A549 treated with CORT108297 at 1 μM for 4 hours (cell line): ENCODE measurements around the gene MST1. TPM values are rescaled to one million over a fixed set of nuclear protein-coding genes. Genes with fewer than 3 reads are reported as not detected.

Source experiments
- total RNA-seq: library from RNA; stranded (reverse); fragments of 200-300 nt; extraction: Qiagen RNA extraction; gene quantifications from 5 replicates; pipeline ENCODE4 v1.2.3, GENCODE V29; 2022

MST1 gene
- total RNA-seq: 1.4 to 2.9 TPM (median 1.8 TPM) in 5 replicates

DNA sequence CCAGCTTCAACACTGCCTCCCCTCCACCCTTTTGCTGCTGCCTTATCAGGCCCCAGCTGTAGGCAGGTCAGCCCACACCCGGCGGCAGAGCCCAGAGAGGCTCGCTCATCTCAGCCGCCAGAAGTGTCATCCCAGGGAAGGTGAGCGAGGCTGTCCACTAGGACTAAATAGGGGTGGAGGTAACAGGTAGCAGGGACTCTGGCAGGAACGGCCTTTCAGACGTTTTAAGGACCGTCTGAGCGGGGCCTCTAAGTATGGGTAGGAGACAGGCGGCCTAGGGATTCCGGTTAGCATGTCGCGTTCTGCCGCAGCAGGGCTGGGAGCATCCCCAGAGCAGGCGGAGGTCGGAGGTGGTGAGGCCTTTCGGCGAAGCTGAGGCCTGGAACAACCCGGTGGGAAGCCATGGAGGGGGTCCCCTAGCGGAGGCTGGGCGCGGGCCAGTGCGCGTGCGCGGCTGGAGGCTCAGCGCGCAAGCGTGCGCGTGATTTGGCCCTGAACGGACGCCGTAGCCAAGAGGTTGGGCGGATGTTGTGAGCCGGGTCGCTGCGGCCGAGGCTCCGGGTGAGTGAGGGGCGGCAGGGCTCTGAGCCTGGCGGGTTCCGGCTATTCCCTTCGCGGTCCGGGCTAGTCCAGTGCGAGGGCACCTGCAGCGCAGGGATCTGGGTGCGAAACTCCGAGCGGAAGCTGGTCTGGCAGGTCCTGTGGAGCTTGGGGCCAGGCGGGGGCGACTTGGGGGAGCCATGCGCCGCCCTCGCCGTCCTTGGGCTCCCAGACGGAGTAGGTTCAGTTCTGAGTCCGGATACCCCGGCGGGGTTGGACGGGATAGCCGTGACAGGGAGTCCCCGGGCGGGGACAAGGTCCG, at the start of gene MST1, which contains the start of gene RNF123:
Gene MST1, minus strand, starts transcription at position 429 of the 862 bp plus-strand sequence. CDS start 783 bp downstream, outside the sequence.
Gene RNF123, plus strand, starts transcription at position 512 of the 862 bp plus-strand sequence. CDS start 1,609 bp downstream, outside the sequence.

DNA sequence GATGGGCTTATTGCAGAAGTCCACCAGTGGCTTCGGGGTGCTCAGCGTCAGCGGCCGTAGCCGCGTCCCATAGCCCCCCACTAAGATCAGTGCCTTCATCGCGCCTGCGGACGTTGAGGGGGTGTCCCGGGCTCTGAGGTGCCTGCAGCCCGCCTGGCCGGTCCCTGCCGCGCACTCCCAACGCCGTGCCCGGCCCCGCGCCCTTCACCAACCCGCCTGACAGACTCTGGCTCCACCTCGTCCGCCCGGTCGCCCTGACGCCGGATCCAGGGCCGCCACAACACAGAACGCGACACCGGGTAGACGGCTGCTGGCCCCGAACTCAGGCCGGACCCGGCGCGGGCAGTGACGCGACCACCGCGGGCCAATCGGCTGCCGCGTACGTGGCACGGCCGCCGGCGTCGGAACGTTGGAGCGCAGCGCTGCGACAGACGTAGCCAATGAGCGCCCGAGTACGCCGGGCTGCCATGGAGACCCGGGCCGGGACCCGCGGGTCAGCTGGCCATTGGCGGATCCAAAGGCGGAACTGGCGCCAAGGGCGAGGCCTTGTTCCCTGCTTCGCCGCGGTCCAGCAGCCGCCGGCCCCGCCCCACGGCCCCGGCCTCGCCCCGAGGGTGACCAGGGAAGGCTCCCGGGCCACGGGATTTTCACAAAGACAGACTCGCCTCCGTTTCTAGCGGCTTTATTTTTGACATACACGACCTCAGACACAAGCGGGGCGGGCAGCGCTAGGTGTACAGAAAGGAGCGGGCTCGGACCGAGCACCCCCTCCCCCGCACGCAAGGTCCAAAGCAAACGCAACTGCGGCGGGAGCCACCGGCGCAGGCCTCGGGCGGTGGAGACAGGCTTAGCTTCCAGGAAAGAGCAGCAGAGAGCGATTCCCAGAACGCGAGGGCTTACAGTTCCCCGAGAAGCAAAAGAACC, 34.6 kb upstream of the MST1 start, which contains the start of gene GMPPB:
Gene GMPPB, minus strand, starts transcription at position 324 of the 924 bp plus-strand sequence. Its CDS starts 225 bp downstream, at position 99.

DNA sequence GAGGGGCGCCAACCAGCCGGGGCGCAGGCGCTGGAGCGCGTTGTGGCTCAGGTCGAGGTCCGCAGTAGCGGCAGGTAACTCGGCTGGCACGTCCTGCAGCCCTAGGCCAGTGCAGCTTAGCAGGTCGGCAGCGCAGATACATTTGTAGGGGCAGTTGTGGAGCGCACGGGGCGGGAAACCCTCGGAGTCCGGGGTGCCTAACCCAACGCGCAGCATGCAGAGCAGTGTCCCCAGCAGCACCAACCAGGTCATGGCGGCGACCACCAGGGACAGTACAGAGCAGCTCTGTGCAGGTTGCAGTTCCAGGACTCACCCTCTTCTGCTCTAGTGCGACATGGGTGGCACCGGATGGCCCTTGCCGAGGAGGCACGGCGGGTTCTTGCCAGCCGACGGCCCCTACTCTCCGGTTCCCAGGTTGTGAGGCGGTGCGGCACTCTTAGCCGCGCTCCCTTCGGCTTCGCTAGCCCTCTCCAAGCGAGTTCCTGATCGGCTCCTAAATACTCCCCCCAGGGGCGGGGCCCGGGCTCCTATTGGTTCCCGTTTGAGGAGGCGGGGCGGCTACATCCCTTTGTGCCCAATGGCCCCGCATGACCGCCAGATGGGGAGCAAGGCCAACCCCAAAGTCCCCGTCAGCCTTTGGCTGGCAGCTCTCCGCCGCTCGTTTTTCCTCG, 30.1 kb upstream of the MST1 start, which contains the start of gene AMIGO3:
Gene AMIGO3, minus strand, starts transcription at position 471 of the 671 bp plus-strand sequence. Its CDS starts 219 bp downstream, at position 252.

DNA sequence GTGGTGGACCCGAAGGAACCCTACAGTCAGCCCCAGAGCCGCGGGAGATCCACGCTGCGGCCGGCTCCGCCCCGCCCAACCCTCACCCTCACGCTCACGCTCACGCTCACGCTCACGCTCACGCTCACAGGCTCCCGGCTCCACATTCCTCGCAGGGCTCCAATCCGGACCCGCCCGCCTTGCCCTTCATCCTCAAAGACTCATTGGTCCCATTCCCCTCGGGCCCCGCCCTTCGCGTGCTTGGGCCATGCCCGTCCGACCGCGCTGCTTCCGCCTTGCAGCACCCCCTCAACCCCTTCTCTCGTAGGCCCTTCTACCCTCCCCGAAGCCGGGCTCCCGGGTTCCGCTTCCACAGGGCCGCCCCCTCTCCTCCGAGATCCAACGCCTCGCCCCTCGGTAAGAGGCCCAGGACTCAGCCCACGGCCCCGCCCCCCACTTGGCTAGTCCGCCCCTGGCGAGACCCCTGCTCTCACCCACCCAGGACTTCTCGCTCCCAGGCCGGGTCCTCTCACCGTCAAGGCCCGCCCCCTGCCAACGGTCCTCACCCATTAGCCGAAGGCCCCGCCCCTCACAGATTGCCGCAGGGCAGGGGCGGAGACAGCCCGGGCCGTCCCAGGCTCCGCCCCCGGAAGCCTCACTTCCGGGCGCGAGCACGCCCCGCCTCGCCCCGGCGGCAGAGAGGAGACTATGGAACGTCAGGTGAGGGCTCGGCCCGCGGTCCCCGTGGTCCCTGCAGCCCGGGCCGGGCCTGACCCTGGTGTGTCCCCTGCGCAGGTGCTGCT, 15.4 kb downstream of the MST1 start, which contains the start of gene APEH:
Gene APEH, plus strand, starts transcription at position 637 of the 782 bp plus-strand sequence. Its CDS starts 51 bp downstream, at position 688.

Other genes starting within 250 kb of the MST1 start
- 43.6 to 60.6 TPM (median 52.5 TPM) in 5 replicates for gene DAG1, start 219.2 kb downstream of the MST1 start, total RNA-seq
- gene BSN, start 135.0 kb downstream of the MST1 start, total RNA-seq: 0.08 to 0.16 TPM (median 0.13 TPM) in 5 replicates
- gene APEH, start 15.1 kb downstream of the MST1 start, total RNA-seq: 57.8 to 70.4 TPM (median 66.0 TPM) in 5 replicates
- gene RNF123, start 83 bp upstream of the MST1 start, total RNA-seq: 10.2 to 17.6 TPM (median 17.0 TPM) in 5 replicates
- 0.23 to 1.3 TPM (median 0.41 TPM) in 5 replicates for gene AMIGO3, start 30.2 kb upstream of the MST1 start, total RNA-seq
- 14.9 to 22.0 TPM (median 20.4 TPM) in 5 replicates for gene GMPPB, start 34.5 kb upstream of the MST1 start, total RNA-seq
- 20.9 to 22.7 TPM (median 21.0 TPM) in 5 replicates for gene IP6K1, start 97.1 kb upstream of the MST1 start, total RNA-seq
- gene CDHR4, start 110.4 kb upstream of the MST1 start, total RNA-seq: 0.12 to 0.65 TPM (median 0.43 TPM) in 5 replicates
- gene INKA1, start 113.8 kb upstream of the MST1 start, total RNA-seq: 1.6 to 2.3 TPM (median 2.1 TPM) in 5 replicates
- gene UBA7, start 124.5 kb upstream of the MST1 start, total RNA-seq: 0.38 to 0.74 TPM (median 0.64 TPM) in 5 replicates
- 11.9 to 16.2 TPM (median 15.3 TPM) in 5 replicates for gene TRAIP, start 167.1 kb upstream of the MST1 start, total RNA-seq
- gene CAMKV, start 180.4 kb upstream of the MST1 start, total RNA-seq: 0.17 to 0.40 TPM (median 0.37 TPM) in 5 replicates
- 6.9 to 9.5 TPM (median 8.7 TPM) in 5 replicates for gene MST1R, start 214.4 kb upstream of the MST1 start, total RNA-seq
- 5.8 to 9.4 TPM (median 8.4 TPM) in 5 replicates for gene MON1A, start 240.3 kb upstream of the MST1 start, total RNA-seq